Measurements from ENCODE around the gene FMN1.

FMN1 gene

DNA sequence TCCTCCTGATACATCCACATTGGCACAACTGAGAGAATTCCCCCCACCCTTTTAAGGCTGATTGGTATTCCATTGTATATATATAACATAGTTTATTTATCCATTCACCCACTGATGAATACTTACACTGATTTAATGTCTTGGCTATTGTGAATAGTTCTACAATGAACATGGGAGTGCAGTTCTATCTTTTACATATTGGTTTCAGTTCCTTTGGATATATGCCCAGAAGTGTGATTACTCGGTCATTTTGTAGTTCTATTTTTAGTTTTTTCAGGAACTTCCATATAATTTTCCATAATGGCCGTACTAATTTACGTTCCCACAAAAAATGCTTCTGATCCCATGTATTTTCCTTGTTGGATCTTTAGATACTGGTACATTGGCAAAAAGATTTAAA, 135.3 kb downstream of the FMN1 start:
- no peak for DNase-seq (ENCODE audit: low read depth in 2 of 2)

DNA sequence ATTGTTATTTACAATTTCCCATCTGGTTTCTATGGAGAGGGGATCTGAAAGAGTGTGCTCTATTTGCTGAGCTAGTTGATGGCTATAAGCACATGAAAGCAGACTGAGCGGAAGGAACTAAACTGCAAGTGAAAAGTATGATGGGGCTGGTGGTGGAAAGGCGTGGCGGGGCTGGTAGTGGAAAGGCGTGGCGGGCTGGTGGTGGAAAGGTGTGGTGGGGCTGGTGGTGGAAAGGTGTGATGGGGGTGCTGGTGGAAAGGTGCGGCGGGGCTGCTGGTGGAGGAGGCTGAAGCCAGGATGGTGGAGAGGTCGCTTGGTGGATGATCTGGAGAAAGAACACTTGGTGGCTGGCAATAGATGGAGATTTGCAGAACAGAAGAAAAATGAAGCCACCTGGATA, 136.7 kb downstream of the FMN1 start:
- no peak for DNase-seq (ENCODE audit: low read depth in 2 of 2)

DNA sequence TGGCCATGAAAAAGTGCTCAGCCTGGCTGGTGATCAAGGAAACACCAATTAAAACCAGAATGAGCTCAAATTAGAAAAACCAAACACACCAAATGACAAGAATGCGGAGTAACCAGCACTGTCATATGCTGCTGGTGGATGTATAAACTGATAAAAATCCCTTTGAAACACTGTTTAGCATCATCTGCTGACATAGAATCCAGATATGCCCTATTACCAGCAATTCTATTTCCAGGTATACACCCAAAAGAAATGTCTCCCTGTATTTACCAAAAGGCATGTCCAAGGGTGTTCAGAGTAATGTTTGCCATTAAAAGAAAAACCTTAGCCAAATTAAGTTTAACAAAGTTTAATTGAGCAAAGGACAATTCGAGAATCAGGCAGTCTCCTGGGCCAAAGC, 138.6 kb downstream of the FMN1 start:
- DNase-seq (ENCODE audit: low read depth in 2 of 2), result no peak

DNA sequence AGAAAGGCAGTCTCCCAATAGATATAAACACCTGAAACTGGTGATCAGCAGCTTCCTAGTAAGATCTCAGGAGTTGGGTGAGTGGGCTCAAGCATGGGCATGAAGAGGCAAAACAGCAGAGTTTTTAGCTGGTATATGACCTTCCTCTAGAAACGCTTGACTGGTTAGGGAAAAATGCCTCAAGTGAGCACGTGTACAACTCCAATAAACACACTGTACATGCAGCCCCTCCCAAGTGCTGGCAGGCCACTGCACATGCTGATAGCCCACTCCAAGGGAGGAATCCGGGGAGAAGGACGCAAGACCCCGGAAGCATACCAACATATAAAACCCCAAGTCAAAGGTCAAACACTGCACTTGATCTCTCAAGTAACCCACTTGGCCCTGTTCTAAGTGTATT, 143.0 kb downstream of the FMN1 start:
- DNase-seq (ENCODE audit: low read depth in 2 of 2), result no peak

DNA sequence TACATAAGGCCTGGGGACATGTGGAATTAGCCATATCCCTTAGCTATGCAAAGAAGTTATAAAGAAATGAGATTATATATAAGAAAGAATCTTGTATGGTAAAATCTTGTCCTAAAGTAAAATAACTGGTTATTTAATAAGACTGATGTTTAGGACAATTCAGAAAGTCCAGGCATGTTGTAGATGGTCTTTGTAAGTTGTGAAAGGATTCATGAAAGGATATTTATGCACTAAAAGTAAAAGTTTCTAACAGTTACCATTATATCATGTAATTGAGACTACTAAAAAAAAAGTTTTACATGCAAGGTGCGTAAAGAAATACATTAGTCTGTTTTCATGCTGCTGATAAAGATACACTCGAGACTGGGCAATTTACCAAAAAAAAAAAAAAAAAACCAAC, 146.3 kb downstream of the FMN1 start:
- no peak for DNase-seq (ENCODE audit: low read depth in 2 of 2)

DNA sequence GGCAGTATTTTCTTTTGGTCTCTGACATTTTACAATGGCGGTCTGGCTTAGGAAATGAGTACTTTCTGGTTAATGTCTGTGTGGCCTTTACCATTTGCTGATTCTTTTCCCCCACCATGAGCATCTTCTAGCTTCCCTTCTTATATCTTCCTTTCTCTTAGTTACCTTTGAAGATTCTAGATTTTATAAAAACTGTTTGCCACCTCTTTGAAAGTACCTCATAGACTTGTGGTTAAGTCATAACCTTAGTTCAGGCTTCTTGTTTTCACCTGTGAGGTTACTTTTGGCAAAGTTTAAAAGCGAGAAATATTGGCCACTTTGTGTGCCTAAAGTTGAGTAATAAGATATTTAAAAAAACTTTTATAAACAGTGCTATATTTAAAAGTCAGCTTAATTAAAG, 147.4 kb downstream of the FMN1 start:
- DNase-seq (ENCODE audit: low read depth in 2 of 2), result no peak

DNA sequence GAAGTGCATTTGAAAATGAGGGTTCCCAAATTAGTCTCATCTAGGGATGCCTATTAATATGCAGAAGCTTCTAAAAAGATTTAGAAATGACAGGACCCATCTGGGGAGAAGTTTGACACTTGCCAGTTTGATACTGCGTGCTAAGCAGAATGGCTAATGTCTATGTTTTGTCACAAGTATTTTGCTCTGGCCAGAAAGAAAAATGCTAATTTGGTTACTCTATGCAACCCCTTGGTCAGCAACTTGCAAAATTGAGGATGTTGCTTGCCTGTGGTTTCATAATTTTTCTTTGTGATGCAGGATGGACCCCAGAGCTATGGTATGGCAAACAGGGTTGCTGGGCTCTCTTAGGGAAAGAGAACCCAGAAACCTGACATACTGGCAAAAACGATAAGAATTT, 148.2 kb downstream of the FMN1 start:
- no peak for DNase-seq (ENCODE audit: low read depth in 2 of 2)

DNA sequence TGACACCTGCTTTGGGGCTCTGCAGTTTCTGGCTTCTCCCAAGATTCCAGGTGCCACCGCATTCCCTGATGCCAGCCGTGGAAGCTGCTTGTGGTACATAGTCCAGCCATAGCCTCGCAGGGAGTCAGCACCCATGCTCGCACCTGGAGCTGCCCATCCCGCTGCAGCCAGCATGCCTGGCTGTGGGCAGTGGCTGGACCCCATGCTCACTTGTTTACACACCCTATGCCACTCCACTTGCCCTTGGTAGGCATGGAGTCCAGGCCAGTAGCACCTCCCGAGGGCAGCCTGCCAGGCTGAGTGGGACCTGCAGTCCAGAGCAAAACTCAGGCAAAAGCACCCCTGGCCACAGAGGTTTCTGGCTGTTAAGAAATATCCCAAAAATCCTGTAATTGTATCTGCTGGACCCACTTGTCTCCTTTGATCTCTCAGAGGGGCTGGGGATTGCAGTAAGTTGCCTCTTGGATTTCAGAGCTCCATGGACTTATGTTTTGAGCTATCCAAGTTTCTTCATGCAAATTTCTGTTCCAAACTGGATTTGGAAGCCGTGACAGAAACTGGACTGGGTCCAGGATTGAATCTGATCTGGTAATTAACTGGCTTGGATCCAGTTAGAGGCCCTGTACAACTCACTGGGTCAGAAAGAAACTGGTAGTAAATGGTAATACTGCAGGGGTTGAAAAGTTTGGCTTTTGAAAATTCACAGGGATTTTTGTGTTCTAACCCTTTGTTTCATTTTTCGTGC, 149.3 kb downstream of the FMN1 start:
- DNase-seq (ENCODE audit: low read depth in 2 of 2), result no peak

DNA sequence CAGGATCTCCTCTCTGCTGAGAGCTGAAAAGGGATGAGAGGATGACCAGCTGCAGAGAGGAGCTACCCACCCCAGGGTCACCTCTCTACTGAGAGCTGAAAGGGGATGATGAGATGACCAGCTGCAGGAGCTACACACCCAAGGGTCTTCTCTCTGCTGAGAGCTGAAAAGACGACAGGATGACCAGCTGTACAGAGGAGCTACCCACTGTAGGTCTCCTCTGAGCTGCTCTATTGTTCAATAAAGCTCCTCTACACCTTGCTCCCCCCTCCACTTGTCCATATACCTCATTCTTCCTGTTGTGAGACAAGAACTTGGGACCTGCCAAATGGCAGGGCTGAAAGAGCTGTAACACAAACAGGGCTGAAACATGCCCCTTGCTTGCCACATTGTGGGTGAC, 149.9 kb downstream of the FMN1 start:
- DNase-seq (ENCODE audit: low read depth in 2 of 2), result no peak

DNA sequence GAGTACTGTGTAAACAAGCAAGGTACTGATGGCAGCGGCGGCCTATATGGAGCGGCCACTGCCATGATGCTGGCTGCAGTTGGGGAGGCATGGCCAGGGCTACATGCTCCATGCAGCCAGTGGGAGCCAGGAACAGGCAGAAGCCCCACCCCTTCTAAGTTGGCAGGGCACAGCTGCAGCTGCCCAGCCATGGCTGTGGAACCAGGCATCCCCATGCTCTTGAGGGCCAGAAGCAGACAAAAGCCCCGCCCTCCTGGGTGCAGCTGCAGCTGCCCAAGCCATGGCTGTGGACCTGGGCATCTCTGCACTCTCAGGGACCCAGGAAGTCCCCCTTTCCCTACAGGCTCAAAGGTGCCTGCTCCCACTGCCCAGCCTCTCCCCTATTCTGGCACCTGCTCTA, 150.9 kb downstream of the FMN1 start:
- DNase-seq (ENCODE audit: low read depth in 2 of 2), result no peak

DNA sequence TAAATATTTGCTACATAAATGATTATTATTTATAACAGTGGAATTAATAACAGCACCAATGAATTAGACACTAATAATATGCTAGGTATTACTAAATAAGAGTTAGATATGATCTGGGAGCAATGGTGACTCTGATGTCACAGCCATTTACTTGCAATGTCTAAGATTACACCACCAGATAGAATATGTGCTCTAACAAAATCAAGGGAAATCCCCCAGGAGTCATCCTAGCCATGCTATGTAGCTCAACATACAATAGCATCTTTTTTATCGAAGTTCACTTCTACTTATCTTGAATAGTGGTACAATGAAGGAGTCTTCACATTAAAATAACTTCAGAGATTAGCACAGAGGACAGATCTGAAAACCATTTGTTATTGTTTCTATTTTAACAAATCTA, 154.0 kb downstream of the FMN1 start:
- no peak for DNase-seq (ENCODE audit: low read depth in 2 of 2)

DNA sequence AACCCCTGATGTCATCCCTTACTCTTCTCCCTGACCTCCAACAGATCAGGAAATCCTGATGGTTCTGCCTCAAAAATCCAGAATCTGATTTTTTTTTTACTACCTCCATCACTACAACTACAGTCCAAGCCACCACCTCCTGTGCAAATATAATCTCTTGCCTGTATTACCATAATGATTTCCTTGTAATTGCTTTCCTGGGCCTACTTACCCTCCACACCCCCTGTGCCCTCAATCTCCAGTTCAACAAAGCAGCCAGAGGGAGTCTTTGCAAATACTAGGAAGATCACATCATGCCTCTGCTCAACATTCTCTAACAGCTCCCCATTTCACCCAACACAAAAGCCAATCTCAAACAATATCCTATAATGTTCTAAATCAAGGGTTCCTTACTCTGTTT, 159.9 kb downstream of the FMN1 start:
- DNase-seq (ENCODE audit: low read depth in 2 of 2), result no peak

DNA sequence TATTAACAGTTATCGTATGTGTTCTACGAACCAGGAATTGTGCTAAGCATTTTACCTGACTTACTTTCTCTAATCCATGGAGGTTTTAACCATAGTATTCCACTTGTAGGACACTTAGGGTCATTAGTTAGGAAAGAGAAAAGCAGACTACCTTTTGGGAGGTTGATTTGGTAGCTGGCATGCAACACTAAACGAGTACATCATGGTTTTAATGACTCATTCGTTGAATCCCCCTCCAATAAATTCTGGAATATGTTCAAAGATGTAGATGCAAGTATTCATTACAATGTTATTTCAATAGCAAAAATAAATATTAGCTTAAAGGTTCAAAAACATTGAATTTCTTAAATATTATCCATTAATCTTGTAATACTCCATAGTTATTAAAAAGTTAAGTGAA, 162.5 kb downstream of the FMN1 start:
- no peak for DNase-seq (ENCODE audit: low read depth in 2 of 2)

DNA sequence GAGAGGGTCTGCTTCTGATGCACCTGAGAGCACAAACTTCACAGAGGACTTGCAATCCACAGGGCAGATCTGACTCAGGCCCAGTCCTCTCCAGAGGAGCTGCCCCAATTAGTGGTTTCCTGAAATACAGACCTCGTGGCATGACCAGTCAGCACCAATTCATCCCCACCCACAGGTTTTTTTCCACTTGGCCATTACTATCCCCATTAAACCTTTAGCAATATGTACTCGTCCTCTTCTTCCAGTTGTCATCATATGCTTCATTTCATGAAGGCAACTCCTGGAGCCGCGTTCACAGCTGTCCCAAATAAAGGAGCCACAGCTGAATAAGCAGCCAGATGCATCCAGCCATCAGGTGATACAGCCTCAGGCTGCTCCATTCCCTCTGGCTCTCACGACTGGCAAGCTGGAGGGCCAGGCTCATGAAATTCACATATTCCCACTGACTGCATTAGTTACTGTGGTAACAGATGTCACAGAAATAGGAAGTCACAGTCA, 163.1 kb downstream of the FMN1 start:
- no peak for DNase-seq (ENCODE audit: low read depth in 2 of 2)

DNA sequence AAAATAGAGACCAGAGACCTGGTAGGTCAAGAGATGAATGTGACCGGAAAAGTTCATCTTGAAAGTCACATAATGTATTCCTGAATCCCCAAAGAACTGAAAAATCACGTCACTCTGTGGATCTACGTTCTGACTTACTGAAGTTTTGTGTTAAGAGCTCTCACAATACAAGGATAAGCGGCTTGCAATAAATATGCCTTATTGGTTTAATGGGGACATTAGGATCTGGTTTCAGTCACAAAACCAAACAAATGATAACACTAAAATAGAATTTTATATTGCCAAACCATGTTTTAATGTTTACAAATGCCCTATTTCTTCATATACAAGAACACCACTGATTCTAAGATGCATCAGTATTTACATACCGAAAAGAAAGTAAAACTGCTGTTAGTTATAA, 164.2 kb downstream of the FMN1 start:
- DNase-seq (ENCODE audit: low read depth in 2 of 2), result no peak

DNA sequence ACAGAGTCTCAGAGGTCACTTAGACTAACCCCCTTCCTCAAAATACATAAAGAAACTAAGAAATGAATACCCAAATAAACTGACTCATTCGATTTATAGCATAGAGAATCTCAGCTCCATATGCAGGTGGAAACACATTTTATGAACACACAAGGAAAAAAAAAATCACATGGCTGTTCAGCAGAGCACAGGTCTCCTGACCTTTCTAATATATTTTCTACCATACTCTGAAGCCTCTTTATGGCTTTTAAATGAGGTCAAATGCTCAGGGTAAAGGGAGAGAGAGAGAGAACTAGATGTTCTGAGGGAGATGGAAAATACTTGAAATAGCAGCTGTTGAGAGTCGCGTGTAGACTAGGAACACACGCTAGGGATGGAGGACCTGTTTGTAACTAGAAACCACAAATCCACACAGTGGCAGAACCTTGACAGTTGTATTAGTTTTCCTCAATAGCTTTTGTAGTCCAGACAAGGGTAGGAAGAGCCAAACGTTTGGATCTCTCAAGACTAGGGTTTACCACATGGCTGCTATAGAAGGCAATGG, 165.3 kb downstream of the FMN1 start:
- no peak for DNase-seq (ENCODE audit: low read depth in 2 of 2)

DNA sequence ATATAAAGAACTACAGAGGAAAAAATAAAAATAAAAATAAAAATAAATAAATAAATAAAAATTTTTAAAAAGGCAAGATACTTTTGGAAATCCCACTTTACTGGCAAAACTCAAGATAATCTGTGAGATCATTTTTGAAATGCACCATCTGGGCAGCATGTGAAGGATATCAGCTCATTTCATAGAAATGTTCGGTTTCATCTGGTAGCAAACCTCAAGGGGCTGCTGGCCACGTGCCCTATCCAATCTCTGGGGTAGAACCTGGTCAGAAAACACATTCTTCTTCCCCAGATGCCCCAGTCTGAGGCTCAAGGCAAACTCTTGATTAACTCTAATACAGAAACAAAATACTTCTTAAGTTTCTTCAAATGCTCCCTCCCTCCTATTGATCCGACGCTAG, 166.0 kb downstream of the FMN1 start:
- no peak for DNase-seq (ENCODE audit: low read depth in 2 of 2)

DNA sequence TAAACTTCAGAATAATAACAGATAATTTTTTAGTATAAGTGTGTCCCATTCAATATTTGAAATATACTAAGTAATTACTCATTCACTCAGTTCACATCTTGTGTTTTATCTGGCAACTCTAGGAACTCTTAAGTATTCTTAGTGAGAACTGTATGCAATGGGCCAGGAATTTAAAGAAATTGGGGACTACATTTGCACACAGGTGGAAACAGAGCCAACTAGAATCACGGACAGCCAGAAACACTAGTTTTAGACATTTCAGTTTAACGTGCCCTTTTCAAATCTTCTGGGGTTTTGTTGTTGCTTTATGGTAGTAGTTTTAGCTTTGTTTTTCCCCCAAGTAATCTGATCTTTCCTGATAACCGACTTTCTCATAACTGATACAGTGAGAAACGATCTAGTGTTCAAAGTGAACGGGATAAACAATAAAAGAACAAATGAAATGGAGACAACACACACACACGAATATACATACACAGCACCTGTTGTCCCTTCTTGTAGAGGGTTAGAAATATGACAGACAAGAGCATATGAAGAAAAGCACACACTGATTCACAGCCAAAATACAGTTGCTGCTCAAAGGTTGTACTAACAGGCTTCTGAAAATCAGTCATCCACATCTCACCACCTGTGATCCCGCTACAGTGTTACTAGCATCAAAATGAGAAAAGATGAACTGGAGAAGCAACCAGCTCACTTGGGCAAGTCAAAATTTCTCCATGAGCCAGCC, 167.0 kb downstream of the FMN1 start:
- DNase-seq (ENCODE audit: low read depth in 2 of 2), result no peak

DNA sequence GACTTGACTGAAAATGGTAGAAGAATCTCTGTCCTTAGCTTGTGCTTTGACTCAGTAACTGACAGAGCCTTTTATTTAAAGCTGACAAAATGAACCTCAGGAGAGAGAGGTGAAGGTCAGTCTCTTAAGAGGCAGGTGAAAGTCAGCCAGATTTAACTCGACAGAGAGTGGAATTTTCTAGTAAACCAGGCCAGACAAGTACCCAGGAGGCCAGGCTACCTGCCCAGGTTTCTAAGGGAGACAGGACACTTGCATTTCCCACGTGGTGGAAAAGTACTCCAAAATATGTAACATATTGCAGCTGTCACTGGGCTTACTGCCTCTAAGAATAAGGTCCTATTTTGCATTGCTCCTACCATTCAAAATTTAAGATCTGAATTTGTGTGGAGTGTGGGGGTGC, 167.9 kb downstream of the FMN1 start:
- no peak for DNase-seq (ENCODE audit: low read depth in 2 of 2)

DNA sequence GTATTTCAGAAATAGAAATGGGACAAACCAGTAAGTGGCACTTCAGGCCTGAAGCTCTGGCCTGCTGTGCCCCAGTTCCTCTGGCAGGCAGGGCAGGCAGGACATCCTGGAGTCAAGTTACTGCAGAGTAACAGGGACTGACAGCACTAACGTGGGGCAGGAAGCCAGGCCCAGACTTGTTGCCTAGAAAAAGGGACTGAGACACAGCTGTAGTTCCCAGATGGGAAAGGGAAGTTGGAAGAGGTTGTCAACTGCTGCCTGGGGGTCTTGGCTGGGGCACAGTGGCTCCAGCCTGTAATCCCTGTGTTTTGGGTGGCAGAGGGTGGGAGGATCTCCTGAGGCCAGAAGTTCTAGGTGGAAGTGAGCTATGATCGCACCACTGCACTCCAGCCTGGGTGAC, 171.9 kb downstream of the FMN1 start:
- no peak for DNase-seq (ENCODE audit: low read depth in 2 of 2)

DNA sequence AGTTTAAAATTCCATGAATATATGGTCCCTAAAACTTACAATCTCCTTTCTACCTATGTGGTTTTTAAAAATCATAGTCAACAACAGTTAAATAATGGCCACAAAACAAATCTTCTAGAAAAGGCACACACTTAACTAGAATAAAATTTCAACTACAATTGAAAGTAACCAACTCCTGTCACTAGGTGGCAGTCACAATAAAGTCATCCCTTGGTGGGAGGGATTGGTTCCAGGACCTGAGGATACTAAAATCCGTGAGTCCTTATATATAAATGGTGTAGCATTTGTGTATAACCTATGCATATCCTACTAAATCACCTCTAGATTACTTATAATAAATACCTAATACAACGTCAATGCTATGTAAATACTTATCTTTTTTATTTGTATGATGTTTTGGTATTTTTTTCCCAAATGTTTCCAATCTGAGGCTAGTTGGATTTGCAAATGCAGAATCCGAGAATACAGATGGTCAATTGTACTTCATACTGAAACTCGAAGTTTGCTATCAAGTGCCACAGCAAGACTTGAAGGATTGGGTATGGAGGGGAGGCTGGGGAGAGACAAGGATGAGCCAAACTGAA, 172.6 kb downstream of the FMN1 start:
- no peak for DNase-seq (ENCODE audit: low read depth in 2 of 2)

DNA sequence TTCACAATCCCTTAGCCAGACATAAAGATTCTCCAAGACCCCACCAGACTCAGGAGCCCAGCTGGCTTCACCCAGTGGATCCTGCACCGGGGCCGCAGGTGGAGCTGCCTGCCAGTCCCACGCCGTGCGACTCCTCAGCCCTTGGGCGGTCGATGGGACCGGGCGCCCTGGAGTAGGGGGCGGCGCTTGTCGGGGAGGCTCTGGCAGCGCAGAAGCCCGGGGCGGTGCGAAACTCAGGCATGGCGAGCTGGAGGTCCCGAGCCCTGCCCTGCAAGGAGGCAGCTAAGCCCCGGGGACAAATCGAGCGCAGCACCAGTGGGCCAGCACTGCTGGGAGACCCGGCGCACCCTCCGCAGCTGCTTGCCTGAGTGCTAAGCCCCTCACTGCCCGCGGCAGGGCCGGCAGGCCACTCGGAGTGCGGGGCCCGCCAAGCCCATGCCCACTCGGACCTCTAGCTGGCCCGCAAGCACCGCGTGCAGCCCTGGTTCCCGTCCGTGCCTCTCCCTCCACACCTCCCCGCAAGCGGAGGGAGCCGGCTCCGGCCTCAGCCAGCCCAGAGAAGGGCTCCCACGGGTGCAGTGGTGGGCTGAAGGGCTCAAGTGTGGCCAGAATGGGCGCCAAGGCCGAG, 175.0 kb downstream of the FMN1 start:
- DNase-seq (ENCODE audit: low read depth in 2 of 2), result no peak
